Measurements from ENCODE around the gene GRM8. TPM values are rescaled to one million over a fixed set of nuclear protein-coding genes. Genes with fewer than 3 reads are reported as not detected.

Gene GRM8
- total and polyA plus RNA-seq, 10 of the 15 experiments (the other 5 are each of a cell fraction or from before 2014, with no cell fraction given) = 0.33 to 7.1 (median 0.45) TPM; not detected in 2

GRCh38 chr7:127251465-127252376, 1.0 kb downstream of the GRM8 start:
- DNase-seq (ENCODE audit: low read depth, low spot score) (no peak), ATAC-seq (peak; percentile 29), FAIRE-seq (no peak)
- H2AFZ ChIP-seq (ENCODE audit: control insufficient read depth, low read depth, low read length) = peak overlapping the region; percentile 38
- H3K79me2 ChIP-seq (ENCODE audit: control insufficient read depth, insufficient read depth, low read length) = no peaks in the 10 kb centered on the region
- ChIA-PET CTCF (no interaction called here), POLR2A (no interaction called here), RAD21 (ENCODE audit: unreplicated experiment) (interaction anchor here (2.6 kb wide), 1 partner anchor 448 kb away, joined by 19 read pairs; no protein-coding TSS in a partner anchor), SMC1A (ENCODE audit: uncharacterized antibody, unreplicated experiment) (no interaction called here)
- H3K4me2 ChIP-seq (ENCODE audit: control insufficient read depth, insufficient read depth) = peak overlapping the region; percentile 71
- H3K36me3 ChIP-seq (ENCODE audit: control insufficient read depth in 2 of 2, insufficient read depth in 2 of 2, low read length in 1 of 2) = no peaks in the 10 kb centered on the region
- peak overlapping the region; percentile 76; the same call in 1 of the 2 replicates for H3K4me3 ChIP-seq
- no peaks in the 10 kb centered on the region for H3K9me3 ChIP-seq (replicated peaks; ENCODE audit: control insufficient read depth, insufficient read depth, low read length)
- H3K27ac ChIP-seq (ENCODE audit: control insufficient read depth, insufficient read depth) = no peak overlapping the region
- H4K20me1 ChIP-seq (ENCODE audit: control insufficient read depth, insufficient read depth) = no peaks in the 10 kb centered on the region
- H3K27me3 ChIP-seq (replicated peaks in 1 of 2; ENCODE audit: control insufficient read depth in 2 of 2, insufficient read depth in 2 of 2, low read length in 1 of 2) = peaks cover 5 to 31% of the 10 kb centered on the region in 2 experiments
- intact Hi-C loops (cut with micrococcal nuclease; ENCODE audit: unreplicated experiment) (no loop called here), in situ Hi-C loops (cut with MboI) (no loop called here)
- H3K4me1 ChIP-seq (ENCODE audit: control insufficient read depth, insufficient read depth, low read length) = peaks cover 10% of the 10 kb centered on the region
- 3% methylated on average over 73 of the region's 81 CpGs for WGBS (ENCODE audit: insufficient coverage, insufficient replicate concordance, low lambda C conversion rate, missing lambda C conversion rate)
- no TSS peak for BruUV-seq (replicated peaks)
- H3K9ac ChIP-seq (ENCODE audit: control insufficient read depth, insufficient read depth, low read length) = no peak overlapping the region; the same call in 1 of the 2 replicates
- TF ChIP-seq GABPA (IDR thresholded peaks at IDR 0.05; ENCODE audit: low read depth) (no peak), SIX5 (IDR thresholded peaks at IDR 0.05; ENCODE audit: low read depth, low read length, severe bottlenecking) (no peak), RUNX3 (IDR thresholded peaks at IDR 0.05; ENCODE audit: low read length) (peak; percentile 7; the same call in 1 of the 2 replicates), POLR2AphosphoS5 (IDR thresholded peaks at IDR 0.05; ENCODE audit: low read length) (no peak), ZSCAN29 (IDR thresholded peaks at IDR 0.05) (no peak), ZNF274 (IDR thresholded peaks at IDR 0.05; ENCODE audit: insufficient read depth, insufficient read length) (no peak), ETV6 (conservative IDR thresholded peaks at IDR 0.05 in 1 of 2, IDR thresholded peaks at IDR 0.05 in 1 of 2; ENCODE audit: borderline replicate concordance in 1 of 2, low read depth in 1 of 2) (no peak), NBN (IDR thresholded peaks at IDR 0.05) (no peak), MYC (IDR thresholded peaks at IDR 0.05; ENCODE audit: insufficient read depth, insufficient read length, insufficient replicate concordance, low read length, severe bottlenecking) (no peak), TCF12 (IDR thresholded peaks at IDR 0.05; ENCODE audit: low read depth, low read length) (0 out of 2 replicates have a peak, but pooled peaks have one; percentile 41), ZBED1 (IDR thresholded peaks at IDR 0.05; ENCODE audit: borderline replicate concordance) (no peak), ZZZ3 (IDR thresholded peaks at IDR 0.05; ENCODE audit: control insufficient read depth, insufficient read length, low read depth) (no peak), EGR1 (IDR thresholded peaks at IDR 0.05; ENCODE audit: borderline replicate concordance in 1 of 2, low read depth in 2 of 2, low read length in 2 of 2) (peak in 1 of 2 experiments; percentile 62; a peak in 2 of 3 replicates), MEF2B (IDR thresholded peaks at IDR 0.05; ENCODE audit: partially characterized antibody, poor library complexity, severe bottlenecking) (no peak), EZH2 (IDR thresholded peaks at IDR 0.05; ENCODE audit: borderline replicate concordance, control insufficient read depth, low read depth, low read length) (peak; percentile 80; the same call in 1 of the 2 replicates), HDGF (IDR thresholded peaks at IDR 0.05) (no peak), SRF (IDR thresholded peaks at IDR 0.05; ENCODE audit: low read depth in 2 of 2, low read length in 2 of 2) (no peak)
- TF ChIP-seq, protein P1, sequence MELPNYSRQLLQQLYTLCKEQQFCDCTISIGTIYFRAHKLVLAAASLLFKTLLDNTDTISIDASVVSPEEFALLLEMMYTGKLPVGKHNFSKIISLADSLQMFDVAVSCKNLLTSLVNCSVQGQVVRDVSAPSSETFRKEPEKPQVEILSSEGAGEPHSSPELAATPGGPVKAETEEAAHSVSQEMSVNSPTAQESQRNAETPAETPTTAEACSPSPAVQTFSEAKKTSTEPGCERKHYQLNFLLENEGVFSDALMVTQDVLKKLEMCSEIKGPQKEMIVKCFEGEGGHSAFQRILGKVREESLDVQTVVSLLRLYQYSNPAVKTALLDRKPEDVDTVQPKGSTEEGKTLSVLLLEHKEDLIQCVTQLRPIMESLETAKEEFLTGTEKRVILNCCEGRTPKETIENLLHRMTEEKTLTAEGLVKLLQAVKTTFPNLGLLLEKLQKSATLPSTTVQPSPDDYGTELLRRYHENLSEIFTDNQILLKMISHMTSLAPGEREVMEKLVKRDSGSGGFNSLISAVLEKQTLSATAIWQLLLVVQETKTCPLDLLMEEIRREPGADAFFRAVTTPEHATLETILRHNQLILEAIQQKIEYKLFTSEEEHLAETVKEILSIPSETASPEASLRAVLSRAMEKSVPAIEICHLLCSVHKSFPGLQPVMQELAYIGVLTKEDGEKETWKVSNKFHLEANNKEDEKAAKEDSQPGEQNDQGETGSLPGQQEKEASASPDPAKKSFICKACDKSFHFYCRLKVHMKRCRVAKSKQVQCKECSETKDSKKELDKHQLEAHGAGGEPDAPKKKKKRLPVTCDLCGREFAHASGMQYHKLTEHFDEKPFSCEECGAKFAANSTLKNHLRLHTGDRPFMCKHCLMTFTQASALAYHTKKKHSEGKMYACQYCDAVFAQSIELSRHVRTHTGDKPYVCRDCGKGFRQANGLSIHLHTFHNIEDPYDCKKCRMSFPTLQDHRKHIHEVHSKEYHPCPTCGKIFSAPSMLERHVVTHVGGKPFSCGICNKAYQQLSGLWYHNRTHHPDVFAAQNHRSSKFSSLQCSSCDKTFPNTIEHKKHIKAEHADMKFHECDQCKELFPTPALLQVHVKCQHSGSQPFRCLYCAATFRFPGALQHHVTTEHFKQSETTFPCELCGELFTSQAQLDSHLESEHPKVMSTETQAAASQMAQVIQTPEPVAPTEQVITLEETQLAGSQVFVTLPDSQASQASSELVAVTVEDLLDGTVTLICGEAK (IDR thresholded peaks at IDR 0.05; ENCODE audit: borderline replicate concordance) = no peak
- TF ChIP-seq, protein P2, sequence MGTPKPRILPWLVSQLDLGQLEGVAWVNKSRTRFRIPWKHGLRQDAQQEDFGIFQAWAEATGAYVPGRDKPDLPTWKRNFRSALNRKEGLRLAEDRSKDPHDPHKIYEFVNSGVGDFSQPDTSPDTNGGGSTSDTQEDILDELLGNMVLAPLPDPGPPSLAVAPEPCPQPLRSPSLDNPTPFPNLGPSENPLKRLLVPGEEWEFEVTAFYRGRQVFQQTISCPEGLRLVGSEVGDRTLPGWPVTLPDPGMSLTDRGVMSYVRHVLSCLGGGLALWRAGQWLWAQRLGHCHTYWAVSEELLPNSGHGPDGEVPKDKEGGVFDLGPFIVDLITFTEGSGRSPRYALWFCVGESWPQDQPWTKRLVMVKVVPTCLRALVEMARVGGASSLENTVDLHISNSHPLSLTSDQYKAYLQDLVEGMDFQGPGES (IDR thresholded peaks at IDR 0.05) = no peak

Data from GM12878 (cell line).